Lower leg skin (tissue), 4 donors: ENCODE results near the gene LYST. TPM values are rescaled to one million over a fixed set of nuclear protein-coding genes. Genes with fewer than 3 reads are reported as not detected.
"Not testable (repeated sequence)": the region's sequence is repeated elsewhere in the genome, so short reads cannot be mapped to it uniquely, and the experiment has no call there.

ENCODE experiments used
- DNase-seq, 2 donors: peaks; one replicate each; pipeline ENCODE4 v3.0.0-alpha.2; 2019; ENCODE audit warnings: low spot score in 2 of 2
- H3K4me3 ChIP-seq: fragments of 200-600 bp; sonication (generic); 2 replicates; pipeline ENCODE4 v1.5.1; 2017; ENCODE audit warnings: mild to moderate bottlenecking, low read depth; ENCODE audit not compliant: poor library complexity, severe bottlenecking
- CTCF ChIP-seq, 3 donors: fragments of 450-650 bp; IDR thresholded peaks; one replicate each; pipeline ENCODE4 v1.5.1; 2016; ENCODE audit warnings: antibody characterized with exemption in 3 of 3, mild to moderate bottlenecking in 3 of 3, moderate library complexity in 2 of 3
- POLR2A ChIP-seq, 2 donors: fragments of 450-650 bp; IDR thresholded peaks; one replicate each; pipeline ENCODE4 v1.6.1; 2016 to 2017; ENCODE audit warnings: antibody characterized with exemption in 2 of 2, mild to moderate bottlenecking in 1 of 2, moderate library complexity in 1 of 2
- WGBS, 2 donors: methylation state at CpG; one replicate each; pipeline ENCODE4 v1.1.5; 2018; 5-methylcytosine and 5-hydroxymethylcytosine counted together
- intact Hi-C: fragments of 100-400 bp; cut with DNase I; formaldehyde crosslinking; loops from one replicate; pipeline ENCODE4 v1.15.0; 2023; ENCODE audit warnings: low total_unique reads
- total RNA-seq, 4 donors: library from RNA; depleted of rRNA; stranded (reverse); fragments of >200 nt; gene quantifications; one replicate each; pipeline ENCODE4 v1.1.0, GENCODE V29; 2016

Gene LYST
- total RNA-seq, 4 donors from 2014 or later, result 38.5 to 43.9 (median 40.9) TPM

DNA sequence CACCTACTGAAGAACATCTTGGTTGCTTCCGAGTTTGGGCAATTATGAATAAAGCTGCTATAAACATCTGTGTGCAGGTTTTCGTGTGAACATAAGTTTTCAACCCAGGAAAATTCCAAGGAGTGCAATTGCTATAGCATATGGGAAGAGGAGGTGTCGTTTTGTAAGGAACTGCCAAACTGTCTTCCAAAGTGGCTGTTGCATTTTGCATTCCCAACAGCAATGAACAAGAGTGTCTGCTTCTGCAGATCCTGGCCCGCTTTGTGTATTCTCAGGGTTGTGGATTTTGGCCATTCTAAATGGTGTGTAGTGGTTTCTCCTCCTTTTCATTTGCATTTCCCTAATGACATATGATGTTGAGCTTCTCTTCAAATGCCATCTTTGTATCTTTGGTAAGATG lies 240.9 kb downstream of the LYST start:
- 88 to 93% methylated on average over 4 of the region's 4 CpGs for WGBS, 2 donors
- H3K4me3 ChIP-seq, result no peak overlapping the region
- TF ChIP-seq POLR2A (IDR thresholded peaks at IDR 0.05) (no peak), CTCF (IDR thresholded peaks at IDR 0.05) (no peak)
- DNase-seq, result no peak
- intact Hi-C loops, result no loop called here

GRCh38 chr1:235625340-235625739 lies 241.4 kb downstream of the LYST start:
- WGBS, 2 donors, result 88 to 89% methylated on average over 3 of the region's 3 CpGs
- H3K4me3 ChIP-seq, result no peak overlapping the region
- DNase-seq, result no peak
- intact Hi-C loops, result no loop called here
- no peak for TF ChIP-seq CTCF (IDR thresholded peaks at IDR 0.05)
- TF ChIP-seq POLR2A (IDR thresholded peaks at IDR 0.05), result no peak

DNA sequence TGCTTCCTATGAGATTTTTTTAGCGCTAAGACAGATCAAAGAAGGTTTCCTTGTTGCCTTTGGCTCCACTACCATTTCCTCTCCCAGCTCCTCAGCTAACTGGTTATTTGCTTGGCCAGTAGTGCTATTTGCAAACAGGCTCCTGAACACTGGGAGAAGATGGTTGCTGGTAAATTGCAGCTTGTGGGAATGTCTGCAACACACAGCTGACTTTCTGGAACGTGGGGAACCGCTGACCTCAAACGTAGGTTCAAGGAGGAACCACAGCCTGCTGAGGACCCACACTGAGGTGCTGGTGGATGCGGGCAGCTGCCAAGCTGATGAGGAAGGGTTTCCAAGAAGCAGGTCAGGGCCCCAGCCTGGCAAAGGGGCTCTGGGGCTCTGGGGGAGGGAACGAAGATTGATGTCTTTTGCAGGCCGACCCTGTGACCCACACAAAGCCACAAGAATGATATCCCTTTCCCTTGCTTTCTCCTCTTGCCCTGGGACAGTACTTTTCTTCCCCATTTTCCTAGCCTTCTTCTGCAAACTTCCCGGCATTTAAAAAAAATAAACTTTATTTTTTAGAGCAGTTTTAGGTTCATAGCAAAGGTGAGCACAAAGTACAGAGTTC lies 241.9 kb downstream of the LYST start:
- DNase-seq, result no peak
- intact Hi-C loops, result no loop called here
- 47 to 53% methylated on average over 8 of the region's 8 CpGs for WGBS, 2 donors
- no peak overlapping the region for H3K4me3 ChIP-seq
- TF ChIP-seq CTCF (IDR thresholded peaks at IDR 0.05) (no peak), POLR2A (IDR thresholded peaks at IDR 0.05) (no peak)

- no peak overlapping the region for H3K4me3 ChIP-seq
- TF ChIP-seq CTCF (IDR thresholded peaks at IDR 0.05), result no peak
- no peak for TF ChIP-seq POLR2A (IDR thresholded peaks at IDR 0.05)
- WGBS, 2 donors, result 74% methylated on average over 18 of the region's 18 CpGs
- intact Hi-C loops, result no loop called here
- DNase-seq, result no peak
Measured at GRCh38 chr1:235622936-235623779, 243.5 kb downstream of the LYST start.

DNA sequence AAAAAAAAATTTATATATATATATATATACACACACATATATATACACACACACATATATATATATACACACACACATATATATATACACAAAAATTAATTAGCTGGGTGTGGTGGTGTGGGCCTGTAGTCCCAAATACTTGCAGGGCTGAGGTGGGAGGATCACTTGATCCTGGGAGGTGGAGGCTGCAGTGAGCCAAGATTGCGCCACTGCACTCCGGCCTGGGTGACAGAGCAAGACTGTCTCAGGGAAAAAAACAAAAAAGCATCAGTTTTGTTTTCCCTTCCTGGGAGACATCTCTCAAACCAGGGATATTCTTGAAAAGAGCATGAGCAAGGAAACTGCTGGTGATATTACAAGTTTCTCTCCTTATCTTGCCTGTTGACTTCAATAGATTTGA lies 247.6 kb downstream of the LYST start:
- 76 to 87% methylated on average over 2 of the region's 2 CpGs for WGBS, 2 donors
- DNase-seq, intact Hi-C loops, H3K4me3 ChIP-seq: not testable (repeated sequence)

DNA sequence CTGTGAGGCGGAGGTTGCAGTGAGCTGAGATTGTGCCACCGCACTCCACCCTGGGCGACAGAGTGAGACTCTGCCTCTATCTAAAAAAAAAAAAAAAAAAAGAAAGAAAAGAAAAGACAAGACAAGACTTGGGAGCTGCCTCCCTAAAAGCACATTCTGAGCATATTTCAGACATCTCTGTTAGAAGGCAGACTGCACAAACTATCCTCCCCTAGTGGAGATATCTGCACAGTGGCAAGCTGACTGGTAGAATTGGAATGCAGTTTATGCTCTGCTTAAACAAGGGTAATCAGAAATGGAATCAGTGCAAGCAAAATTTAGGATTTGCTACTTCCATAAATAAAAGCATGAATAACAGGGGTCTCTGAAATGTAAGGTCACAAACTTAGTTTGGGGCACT lies 248.9 kb downstream of the LYST start:
- intact Hi-C loops, result no loop called here
- TF ChIP-seq CTCF (IDR thresholded peaks at IDR 0.05), result no peak
- TF ChIP-seq POLR2A (IDR thresholded peaks at IDR 0.05), result no peak
- no peak overlapping the region for H3K4me3 ChIP-seq
- WGBS, 2 donors, result 44 to 81% methylated on average over 3 of the region's 3 CpGs
- no peak for DNase-seq
